ENCODE measurements around the gene AQR. TPM values are rescaled to one million over a fixed set of nuclear protein-coding genes. Genes with fewer than 3 reads are reported as not detected.

The AQR gene
- total RNA-seq = 24.5 and 26.5 TPM in 2 replicates

GRCh38 chr15:34969340-34970097, at the start of gene AQR:
AQR (minus strand) TSS chr15:34969742; CDS start chr15:34969613, 129 bp downstream.

GRCh38 chr15:34988027-34988902, 18.7 kb upstream of the AQR start, which contains the start of gene ZNF770:
ZNF770 (minus strand) TSS chr15:34988287; CDS start chr15:34983434, 4,853 bp downstream.

Other genes starting within 250 kb of the AQR start
- gene GJD2, start 214.7 kb downstream of the AQR start, total RNA-seq = not detected in 2 replicates
- not detected in 2 replicates for gene ACTC1, start 174.2 kb downstream of the AQR start, total RNA-seq
- gene ZNF770, start 18.5 kb upstream of the AQR start, total RNA-seq = 35.7 and 53.1 TPM in 2 replicates
- not detected in 2 replicates for gene NANOGP8, start 115.6 kb upstream of the AQR start, total RNA-seq

Data from uterine smooth muscle cell (primary cell).